ENCODE results near the gene PCDHA6. TPM values are rescaled to one million over a fixed set of nuclear protein-coding genes. Genes with fewer than 3 reads are reported as not detected.
"Not testable (repeated sequence)": the region's sequence is repeated elsewhere in the genome, so short reads cannot be mapped to it uniquely, and the experiment has no call there.

The PCDHA6 gene
- total RNA-seq, 1 experiment from 2014 or later: not detected

GRCh38 chr5:140822969-140823368, 4.8 kb upstream of the PCDHA6 start:
- POLR2A ChIA-PET; H3K4me3 ChIP-seq (replicated peaks in 1 of 2; ENCODE audit: low read depth in 1 of 2, low read length in 2 of 2); H3K9ac ChIP-seq (ENCODE audit: low read length); intact Hi-C loops (cut with micrococcal nuclease); H3K9me3 ChIP-seq (ENCODE audit: control insufficient read depth in 1 of 2, insufficient read depth in 1 of 2, low read depth in 1 of 2, low read length in 2 of 2); H3K9me2 ChIP-seq (ENCODE audit: insufficient read depth); H3K4me1 ChIP-seq (ENCODE audit: control insufficient read depth in 1 of 2, insufficient read depth in 2 of 2, low read length in 2 of 2); H2AFZ ChIP-seq (ENCODE audit: low read depth, low read length, poor library complexity, severe bottlenecking); H3K36me3 ChIP-seq (ENCODE audit: control insufficient read depth in 1 of 2, insufficient read depth in 2 of 2, low read length in 2 of 2); H3K27ac ChIP-seq (ENCODE audit: low read depth, low read length); RAD21 ChIA-PET (ENCODE audit: low non-redundant PET in 1 of 2, low total read pairs in 2 of 2, uncharacterized antibody in 2 of 2, unreplicated experiment in 2 of 2); BruUV-seq (replicated peaks); CTCF ChIA-PET; H4K20me1 ChIP-seq (ENCODE audit: insufficient read depth); H3K79me2 ChIP-seq (ENCODE audit: insufficient read depth, low read length); DNase-seq (ENCODE audit: low read depth, low spot score); H3K27me3 ChIP-seq (ENCODE audit: insufficient read depth, low read length); H3K4me2 ChIP-seq (ENCODE audit: low read length); ATAC-seq: not testable (repeated sequence)

GRCh38 chr5:140823475-140823874, 4.3 kb upstream of the PCDHA6 start:
- no peak for DNase-seq (ENCODE audit: low read depth, low spot score)
- Histone ChIP-seq H3K36me3 (ENCODE audit: control insufficient read depth in 1 of 2, insufficient read depth in 2 of 2, low read length in 2 of 2) (no peaks in the 10 kb centered on the region; a peak in 1 of 4 replicates), H3K9ac (ENCODE audit: low read length) (no peak overlapping the region), H3K9me3 (ENCODE audit: control insufficient read depth in 1 of 2, insufficient read depth in 1 of 2, low read depth in 1 of 2, low read length in 2 of 2) (no peaks in the 10 kb centered on the region), H3K4me1 (ENCODE audit: control insufficient read depth in 1 of 2, insufficient read depth in 2 of 2, low read length in 2 of 2) (no peaks in the 10 kb centered on the region), H3K27ac (ENCODE audit: low read depth, low read length) (no peak overlapping the region), H4K20me1 (ENCODE audit: insufficient read depth) (no peaks in the 10 kb centered on the region), H3K79me2 (ENCODE audit: insufficient read depth, low read length) (no peaks in the 10 kb centered on the region), H3K9me2 (ENCODE audit: insufficient read depth) (no peaks in the 10 kb centered on the region; the same call in 1 of the 2 replicates), H3K4me3 (replicated peaks in 1 of 2; ENCODE audit: low read depth in 1 of 2, low read length in 2 of 2) (no peak overlapping the region), H3K27me3 (ENCODE audit: insufficient read depth, low read length) (no peaks in the 10 kb centered on the region), H2AFZ (ENCODE audit: low read depth, low read length, poor library complexity, severe bottlenecking) (no peak overlapping the region), H3K4me2 (ENCODE audit: low read length) (no peak overlapping the region)
- ChIA-PET RAD21 (ENCODE audit: low non-redundant PET in 1 of 2, low total read pairs in 2 of 2, uncharacterized antibody in 2 of 2, unreplicated experiment in 2 of 2) (no interaction called here), CTCF (no interaction called here), POLR2A (no interaction called here)
- no peak for ATAC-seq
- BruUV-seq (replicated peaks): no TSS peak
- TF ChIP-seq RAD21 (IDR thresholded peaks at IDR 0.05; ENCODE audit: low read depth): no peak
- no peak for TF ChIP-seq POLR2AphosphoS5 (IDR thresholded peaks at IDR 0.05; ENCODE audit: low read depth, low read length)
- TF ChIP-seq ZBTB33 (IDR thresholded peaks at IDR 0.05; ENCODE audit: extremely low read depth, insufficient replicate concordance, low read length): no peak
- intact Hi-C loops (cut with micrococcal nuclease): no loop called here
